HG03064 (cell line): ENCODE measurements around the gene FGF3.

Source experiments
- ATAC-seq: cut with Tn5 transposase; IDR thresholded peaks from one replicate; pipeline ENCODE4 v1.9.1; 2021; ENCODE audit warnings: low read depth; ENCODE audit not compliant: unreplicated experiment

The FGF3 gene

DNA sequence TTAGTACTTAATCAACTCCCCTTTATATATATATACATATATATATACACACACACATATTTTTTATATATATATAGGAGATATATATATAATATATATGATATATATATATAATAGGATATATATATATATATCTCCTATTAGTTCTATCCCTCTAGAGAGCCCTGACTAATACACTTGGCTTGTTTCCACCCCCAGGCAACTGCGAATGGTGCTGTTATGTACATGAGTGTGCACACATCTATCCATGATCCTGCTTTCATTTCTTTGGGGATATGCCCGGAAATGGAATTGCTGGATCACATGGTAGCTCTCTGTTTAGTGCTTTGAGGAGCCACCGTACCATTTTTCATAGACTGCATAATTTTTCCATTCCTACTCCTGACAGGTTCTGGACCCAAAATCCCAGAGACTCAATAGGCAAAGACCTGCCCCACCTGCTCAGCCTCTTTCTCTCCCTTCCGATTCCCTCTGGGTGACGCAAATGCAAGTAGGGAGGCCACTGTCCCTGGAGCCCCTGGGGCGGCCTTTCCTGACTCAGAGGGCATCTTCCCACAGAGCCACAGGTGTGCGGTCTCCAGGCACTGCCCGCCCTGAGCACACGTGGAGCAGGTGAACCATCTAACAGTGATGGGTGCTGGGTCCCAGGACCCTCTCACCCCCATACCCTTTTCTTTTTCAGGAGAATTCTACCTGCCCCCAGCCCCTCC, 12.0 kb downstream of the FGF3 start:
- no peak for ATAC-seq

DNA sequence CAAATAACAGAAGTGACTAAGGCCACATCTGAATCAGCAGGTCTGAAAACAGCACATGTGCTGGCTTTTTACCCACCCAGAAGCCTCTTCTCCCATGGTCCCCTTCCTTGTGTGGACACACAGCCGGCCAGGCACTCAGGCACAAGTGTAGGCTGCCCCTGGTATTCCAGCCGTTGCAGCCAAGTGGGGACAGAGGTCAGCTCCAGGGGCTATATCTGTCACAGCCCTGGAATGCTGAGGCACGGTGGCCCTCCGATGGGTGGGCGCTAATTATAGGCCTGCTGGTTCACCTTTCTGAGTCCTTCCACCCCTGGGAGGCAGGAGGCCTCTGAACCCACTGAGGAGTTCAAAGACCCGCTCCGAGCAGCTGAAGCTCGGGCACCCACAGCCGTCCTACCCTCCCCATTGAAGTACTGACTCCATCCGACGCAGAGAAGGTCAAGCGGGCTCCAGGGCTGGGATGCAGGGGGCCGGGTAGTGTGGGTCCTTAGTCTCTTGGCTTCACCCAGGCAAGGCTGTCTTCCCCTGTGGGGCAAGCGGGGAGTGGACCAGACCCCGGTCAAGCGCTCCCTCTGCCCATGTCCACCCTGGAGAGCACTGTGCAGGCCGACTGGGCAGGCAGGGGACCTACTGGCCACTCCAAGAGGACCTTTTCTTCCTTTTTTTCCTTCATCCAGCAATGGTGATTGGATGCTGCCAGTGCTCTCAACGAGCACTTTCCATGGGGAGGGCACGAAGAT, 14.3 kb downstream of the FGF3 start:
- no peak for ATAC-seq

DNA sequence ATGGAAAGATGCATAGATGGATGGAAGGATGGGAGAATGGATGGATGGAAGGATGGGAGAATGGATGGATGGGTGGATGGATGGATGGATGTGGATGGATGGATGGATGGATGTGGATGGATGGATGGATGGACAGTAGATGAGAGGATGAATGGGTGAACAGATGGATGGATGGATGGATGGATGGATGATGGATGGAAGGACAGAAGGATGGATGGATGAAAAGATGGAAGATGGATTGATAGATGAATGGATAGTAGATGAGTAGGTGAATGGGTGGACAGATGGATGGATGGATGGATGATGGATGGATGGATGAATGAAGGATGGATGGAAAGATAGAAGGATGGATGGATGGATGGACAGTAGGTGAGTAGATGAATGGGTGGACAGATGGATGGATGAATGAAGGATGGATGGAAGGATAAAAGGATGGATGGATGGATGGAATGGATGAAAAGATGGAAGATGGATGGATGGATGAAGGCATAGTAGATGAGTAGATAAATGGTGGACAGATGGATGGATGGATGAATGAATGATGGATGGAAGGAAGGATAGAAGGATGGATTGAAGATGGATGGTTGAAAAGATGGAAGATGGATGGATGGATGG, 15.5 kb downstream of the FGF3 start:
- no peak for ATAC-seq

DNA sequence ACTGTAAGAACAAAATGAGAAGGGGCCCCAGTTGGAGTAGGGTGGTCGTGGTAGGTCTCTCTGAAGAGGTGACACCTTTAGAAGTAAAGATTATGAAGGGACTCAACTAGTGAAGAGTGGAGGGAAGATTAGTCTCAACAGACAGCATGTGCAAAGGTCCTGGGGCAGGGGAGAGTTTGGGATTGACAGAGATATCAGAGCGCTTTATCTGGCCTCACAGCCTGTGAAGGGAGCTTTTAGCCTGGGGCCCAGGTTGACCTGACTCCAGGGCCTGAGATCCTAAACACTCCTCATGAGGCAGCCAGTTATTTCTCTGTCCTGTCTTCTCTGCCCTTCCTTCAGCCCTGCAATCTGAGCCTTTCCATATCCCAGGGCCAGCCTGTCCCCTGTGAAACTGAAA, 16.2 kb downstream of the FGF3 start:
- no peak for ATAC-seq

DNA sequence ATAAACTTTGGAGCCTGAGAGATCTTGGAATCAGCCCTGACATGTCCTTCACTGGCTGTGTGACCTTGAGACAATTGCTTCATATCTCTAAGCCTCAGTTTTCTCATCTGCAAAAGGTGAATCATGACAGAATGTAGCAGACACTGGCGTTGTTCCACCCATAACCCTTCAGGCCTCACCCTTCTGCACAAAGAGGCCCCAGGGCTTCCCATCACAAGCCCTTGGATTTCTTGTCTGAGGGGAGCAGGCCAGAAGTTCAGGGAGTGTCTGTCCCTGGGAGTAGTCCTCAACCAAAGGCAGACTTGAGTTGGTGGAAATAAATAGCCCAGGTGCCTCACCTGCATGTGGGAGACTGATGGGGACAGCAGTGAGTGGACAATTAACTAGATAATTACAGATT, 16.6 kb downstream of the FGF3 start:
- ATAC-seq, result no peak

DNA sequence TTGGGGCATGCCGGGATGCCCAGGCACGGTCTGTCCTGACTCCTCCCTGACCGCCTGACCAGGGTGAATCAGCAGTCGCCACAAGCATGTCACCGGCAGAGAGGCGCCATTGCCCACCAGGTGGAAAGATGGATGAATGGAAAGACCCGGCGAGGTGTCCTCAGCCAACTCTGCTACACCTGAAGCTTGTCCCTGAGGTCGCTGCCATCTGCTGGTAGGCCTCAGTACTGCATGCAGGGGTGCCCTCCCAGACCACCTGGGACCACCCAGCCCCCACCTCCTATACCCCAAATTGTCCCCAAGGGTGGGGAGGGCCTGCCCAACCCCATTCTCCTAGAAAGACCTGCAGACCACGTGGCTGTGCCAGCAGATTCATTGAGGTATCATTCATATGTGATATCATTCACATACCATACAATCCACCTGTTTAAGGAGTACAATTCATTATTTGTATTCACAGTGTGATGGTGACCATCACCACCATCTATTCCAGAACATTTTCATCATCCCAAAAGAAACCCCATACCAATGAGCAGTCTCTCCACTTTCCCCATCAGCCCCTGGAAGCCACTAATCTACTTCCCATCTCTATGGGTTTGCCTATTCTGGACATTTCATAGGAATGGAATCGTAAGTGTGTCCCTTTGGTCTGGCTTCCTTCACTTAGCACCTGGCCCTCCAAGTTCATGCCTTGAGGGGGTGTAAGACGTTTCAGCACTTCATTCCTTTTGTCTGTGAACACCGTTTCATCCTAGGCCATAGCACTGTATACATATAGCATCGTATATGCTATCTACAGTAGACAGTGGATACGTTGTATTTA, 17.5 kb downstream of the FGF3 start:
- ATAC-seq, result no peak

DNA sequence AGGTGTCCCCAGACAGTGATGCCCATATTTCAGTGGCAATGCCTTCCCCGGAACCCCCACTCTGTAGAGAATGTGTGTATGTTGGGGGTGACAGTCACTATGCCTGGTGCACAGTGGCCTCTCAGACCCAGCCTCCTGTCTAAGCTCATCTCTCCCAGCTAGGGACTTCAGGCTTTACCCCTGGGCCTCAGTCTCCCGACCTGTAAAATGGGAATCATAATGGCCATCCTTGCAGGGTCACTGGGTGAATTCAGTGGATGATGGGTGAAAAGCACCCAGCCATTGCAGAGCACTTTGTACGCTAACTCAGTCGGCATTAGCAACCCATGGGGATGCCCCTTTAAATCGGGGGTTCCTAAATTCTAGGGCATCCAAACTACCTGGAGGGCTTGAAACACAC, 18.9 kb downstream of the FGF3 start:
- ATAC-seq, result no peak

DNA sequence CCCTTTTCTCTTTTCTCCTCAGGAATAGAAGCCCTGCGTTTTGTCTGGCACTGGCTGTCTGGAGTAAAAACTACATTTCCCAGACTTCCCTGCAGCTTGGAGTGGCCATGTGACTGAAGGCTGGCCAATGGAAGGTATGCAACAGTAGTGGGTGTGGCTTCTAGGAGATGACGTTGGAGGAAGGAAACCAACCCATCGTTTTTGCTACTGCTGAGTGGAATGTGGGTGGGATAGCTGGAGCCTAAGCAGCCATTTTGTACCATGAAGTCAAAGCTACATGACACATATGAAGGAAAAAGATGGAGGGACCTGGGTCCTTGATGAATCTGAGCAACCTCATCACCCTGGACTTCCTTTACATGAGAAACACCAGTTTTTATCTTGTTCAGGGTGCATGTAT, 19.6 kb downstream of the FGF3 start:
- no peak for ATAC-seq

DNA sequence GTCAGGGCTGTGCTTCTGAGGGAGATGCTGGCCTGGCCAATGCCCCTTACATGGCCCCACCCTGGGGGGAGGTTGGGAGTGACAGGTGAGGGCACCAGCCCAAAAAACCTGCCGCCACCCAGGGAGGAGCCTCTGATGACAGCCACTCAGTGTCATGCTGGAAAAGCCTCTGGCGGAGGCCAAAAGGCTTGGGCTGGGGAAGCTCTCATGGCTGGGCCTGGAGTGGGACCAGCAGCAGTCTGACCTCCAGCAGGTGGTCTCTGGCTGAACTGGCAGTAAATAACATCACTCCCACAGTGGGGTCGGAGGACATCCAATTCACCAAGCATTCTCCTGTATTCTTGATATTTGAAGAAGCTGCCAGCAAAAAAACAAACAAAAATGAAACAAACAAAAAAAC, 20.1 kb downstream of the FGF3 start:
- ATAC-seq, result no peak

DNA sequence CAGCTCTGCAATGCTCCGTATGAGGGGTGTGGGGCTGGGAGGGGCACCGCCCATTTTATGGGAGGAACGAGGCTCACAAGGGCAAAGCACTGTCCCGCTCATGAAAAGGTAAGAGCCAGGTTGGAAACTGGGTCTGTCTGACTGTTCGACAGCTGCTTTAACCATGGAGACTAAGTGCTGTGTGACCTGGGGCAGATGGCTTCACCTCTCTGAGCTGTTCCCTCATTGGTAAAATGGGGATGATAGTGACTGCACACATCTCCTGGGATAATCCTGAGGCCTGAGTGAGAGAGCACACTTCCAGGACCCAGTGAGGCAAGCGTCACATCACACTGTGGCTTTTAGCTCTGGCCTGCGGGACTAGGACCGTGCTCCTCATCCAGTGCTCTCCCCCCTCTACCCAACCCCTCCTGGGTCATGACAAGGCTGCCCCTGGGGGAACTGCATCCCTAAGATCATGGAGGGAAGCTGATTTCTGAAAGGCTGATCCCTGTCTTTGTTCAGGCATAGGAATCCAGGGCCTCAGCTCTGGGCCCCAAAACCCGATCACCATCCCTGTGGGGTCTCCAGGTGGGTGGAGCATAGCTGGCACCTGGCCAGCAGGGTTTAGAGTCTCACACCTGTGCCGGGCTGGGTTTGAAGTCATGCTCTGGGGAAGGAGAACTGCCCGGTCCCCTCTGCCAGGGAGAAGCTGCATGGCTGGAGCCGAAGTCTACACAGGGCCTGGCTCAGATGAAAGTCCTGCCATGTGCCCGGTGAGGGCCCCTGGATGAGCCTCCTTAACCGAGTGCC, 21.3 kb downstream of the FGF3 start:
- no peak for ATAC-seq

DNA sequence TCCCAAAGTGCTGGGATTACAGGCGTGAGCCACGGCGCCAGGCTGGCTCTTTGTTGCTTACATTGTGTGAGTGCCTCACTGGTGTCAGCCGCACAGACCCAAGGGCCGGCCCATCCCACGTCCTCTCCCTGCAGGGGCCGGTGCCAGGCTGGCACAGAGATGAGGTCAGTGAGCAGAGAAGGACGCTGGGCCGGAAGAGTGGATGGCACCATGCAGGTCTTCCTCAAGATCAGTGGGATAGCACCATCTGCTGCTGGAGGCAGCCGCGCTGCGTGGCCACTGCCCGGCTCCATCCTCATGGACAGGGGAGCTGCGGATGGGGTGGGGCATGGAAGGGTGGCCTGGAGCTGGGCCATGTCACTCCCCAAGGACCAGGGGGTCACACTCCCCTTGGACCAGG, 22.1 kb downstream of the FGF3 start:
- no peak for ATAC-seq

DNA sequence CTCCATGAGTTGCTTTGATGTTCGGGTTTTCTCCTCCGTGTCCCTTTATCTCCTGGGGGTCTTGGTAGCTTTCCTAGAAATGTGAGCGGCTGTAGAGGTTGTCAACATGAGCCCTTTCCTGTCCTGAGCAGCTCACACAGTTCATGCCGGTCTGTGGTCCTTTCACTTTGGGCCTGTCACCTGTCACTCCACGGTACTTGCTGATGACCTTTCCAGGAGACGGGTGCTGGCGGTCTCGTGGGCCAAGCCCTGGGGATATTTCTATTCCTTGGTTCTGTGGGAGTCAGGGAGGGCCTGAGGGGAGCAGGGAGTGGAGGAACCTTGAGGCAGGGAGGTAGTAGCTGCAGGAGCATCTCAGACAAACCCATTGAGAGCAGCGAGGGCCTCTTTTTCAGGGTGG, 23.2 kb downstream of the FGF3 start:
- ATAC-seq, result no peak

DNA sequence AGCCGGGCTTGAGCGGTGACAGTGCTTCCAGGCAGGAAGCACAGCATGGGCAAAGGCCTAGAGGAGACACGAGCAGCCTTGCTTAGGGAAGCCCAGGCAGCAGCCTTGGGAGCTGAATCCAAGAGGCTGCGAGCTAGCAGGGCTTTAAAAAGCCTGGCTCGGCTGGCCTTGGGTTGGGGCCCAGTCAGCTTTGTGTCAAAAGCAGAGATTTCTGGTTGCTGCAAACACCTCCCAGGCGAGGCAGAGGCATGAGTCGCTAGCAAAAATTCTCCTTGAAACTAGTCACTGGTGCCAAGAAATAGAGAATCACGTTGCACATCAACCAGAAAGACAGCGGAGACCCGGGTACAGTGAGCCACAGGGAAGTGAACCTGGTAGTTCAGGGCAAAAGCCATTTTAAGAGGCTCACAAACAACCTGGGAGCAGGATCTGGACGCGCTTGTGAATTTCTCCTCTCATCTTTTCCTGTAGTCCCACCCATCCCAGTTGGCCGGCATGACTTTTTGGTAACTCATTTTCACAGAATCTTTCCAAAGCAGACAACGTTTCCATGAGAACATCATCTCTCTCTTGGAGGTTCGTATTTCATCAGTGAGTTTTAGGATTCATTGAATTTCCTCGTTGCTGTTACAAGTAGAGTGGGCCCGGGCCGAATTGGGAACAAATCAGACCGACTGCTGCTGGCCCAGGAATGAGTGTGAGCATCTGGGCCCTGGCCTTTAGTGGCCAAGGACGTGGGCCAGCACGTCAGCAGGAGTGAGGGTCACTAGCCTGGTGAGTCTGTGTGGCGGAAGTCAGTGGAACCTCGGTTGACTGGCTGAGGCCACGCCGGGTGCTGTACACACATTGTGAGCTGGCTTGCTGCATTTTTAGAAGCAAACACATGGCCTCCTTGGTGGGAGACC, 27.7 kb downstream of the FGF3 start:
- no peak for ATAC-seq

DNA sequence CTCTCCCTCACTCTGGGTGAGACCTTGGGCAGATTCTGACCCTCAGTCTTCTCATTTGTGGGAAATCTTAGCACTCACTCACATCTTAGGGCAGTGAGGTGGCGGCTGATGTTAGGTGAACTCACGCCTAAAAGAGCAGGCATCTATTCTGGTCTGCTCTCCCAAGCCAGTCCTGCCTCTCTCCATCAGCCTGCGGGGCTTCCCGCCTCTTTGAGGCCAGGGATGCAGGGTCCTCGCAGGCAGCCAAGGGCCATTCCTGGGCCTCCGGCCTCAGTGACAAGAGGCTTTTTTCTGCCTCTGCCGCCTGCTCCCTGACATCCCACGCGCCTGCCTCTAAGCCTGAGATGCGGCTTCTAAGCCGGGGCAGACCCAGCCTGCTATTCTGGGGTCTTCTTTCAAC, 30.3 kb downstream of the FGF3 start:
- no peak for ATAC-seq

DNA sequence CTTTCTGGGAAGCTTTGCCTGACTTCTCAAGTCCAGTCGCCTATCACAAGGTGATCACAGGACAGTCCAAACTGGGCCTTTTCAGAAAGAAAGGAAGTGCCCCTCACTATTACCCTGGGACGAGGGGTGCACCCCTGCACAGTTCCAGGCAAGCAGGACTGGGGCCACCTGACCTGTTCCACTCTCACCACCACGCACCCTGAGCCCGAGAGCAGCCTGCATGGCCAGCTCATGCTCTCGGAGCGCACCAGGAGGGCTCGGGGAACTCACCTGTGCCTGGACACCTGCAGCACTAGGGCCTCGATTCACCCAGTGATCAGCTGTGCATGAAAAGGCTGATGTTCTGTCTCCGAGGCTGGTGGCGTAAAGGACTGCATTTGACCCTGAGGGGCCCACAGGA, 31.3 kb downstream of the FGF3 start:
- ATAC-seq, result no peak

DNA sequence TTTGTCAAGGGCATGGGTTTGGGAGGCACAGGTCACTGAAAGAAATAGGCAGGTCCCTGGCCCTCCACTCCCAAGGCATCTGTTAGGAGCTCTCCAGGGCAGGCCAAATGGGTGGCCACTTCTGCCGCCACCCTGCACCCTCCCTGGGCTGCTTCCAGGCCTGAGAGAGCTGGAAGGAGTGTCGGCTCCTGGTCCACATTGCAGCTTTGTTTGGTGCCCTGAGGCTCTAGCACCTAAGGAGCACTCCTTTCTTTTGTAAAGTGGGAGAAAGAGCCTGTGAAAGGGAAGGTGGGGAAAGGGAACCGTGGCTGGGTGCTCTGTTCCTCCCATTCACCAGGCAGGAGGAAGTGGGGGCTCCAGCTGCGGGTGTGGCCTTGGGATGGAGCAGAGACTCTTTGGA, 31.8 kb downstream of the FGF3 start:
- ATAC-seq, result no peak

DNA sequence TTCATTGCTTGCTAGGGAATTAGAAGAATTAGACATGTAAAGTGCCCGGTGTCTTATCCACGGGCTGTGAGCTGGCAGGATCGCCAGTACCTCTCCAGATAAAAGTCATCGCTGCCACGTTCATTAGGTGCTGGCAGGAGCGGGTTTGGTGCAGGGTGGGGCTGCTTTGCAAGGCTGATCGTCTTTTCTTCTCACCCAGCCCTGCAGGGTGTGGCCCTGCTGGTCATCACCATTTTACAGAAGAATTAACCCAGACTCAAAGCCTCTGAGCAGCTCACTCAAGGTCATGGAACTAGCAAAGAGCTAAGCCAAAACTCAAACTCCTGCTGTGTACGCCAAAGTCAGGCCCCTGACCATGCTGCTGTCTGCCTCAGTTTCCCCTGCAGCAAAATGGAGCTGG, 38.0 kb downstream of the FGF3 start:
- ATAC-seq, result no peak

DNA sequence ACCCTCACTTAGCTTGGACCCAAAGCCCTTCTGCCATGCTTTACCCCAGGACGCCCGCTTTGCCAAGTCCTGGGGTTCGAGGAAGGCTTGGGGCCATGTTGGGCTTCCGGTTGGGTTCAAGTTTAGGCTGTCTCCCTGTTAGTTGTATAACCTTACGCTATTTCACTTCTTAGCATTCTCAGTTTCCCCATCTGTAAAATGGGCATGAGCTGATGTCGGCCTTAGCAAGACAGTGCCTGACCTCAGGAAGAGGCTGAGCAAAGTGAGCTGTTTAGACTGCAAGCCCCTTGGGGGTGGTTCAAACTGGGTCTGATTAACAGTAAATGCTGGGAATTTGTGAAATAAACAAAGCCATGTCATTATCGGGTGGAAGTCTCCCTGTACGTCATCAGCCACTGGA, 40.8 kb downstream of the FGF3 start:
- no peak for ATAC-seq

DNA sequence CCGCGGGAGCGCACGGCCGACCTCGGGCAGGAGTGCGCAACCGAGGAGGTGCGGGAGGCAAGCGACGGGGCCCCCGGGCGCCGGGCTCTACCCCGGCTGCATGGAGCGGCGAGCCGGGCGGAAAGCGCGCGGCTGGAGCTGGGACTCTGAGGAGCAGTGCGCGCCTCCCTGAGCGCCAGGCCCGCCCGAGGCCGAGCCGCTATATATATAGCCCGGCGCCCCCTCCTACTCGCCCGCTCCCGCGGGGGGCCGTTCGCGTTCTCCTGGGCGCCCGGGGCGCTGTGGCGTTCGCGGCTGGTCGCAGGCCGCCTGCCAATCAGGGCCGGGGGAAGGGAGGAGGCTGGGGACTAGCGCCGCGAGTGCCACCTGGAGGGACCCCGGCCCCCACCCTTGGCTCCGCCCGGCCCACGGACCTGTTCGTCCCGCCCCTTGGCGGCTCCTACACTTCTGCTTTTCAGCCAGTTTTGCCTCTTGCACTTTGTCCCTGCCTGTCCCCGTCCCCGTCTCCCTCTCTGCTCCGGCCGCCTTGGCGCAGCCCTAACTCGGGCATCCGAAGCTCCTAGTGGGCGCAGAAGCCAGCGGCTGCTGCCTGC, 44.0 kb downstream of the FGF3 start, which contains the start of gene FGF4:
Gene FGF4, minus strand, starts transcription at position 179 of the 593 bp plus-strand sequence. CDS start 257 bp downstream, outside the sequence.
- ATAC-seq, result no peak
